WTC11 (cell line): ENCODE measurements around the gene SELENOF. TPM values are rescaled to one million over a fixed set of nuclear protein-coding genes. Genes with fewer than 3 reads are reported as not detected.

Experiments used
- ATAC-seq: fragments of 200-7000 bp; cut with Tn5 transposase; 2 replicates; pipeline ENCODE4 v1.10.0; 2021; ENCODE audit warnings: mild to moderate bottlenecking, moderate library complexity
- CTCF ChIA-PET: fragments of 300-600 bp; sonication (Branson Sonifier 250); formaldehyde crosslinking; loops from one replicate; lab custom pipeline; 2021; ENCODE audit warnings: antibody characterized with exemption; lab: Charles Lee
- POLR2A ChIA-PET: fragments of 350-600 bp; sonication (Branson Sonifier 250); formaldehyde crosslinking; loops from one replicate; lab custom pipeline; 2021; ENCODE audit warnings: antibody characterized with exemption; lab: Charles Lee
- DNase-seq: peaks from one replicate; pipeline ENCODE4 v3.0.0; 2021; ENCODE audit warnings: low spot score
- H3K27ac Mint-ChIP-seq: 2 replicates; pipeline ENCODE4 v1.8.0; 2021; ENCODE audit warnings: mixed read lengths
- H3K27me3 Mint-ChIP-seq: 2 replicates; pipeline ENCODE4 v1.8.0; 2021; ENCODE audit warnings: low read depth, mild to moderate bottlenecking, moderate library complexity, mixed read lengths
- H3K36me3 Mint-ChIP-seq: 2 replicates; pipeline ENCODE4 v1.8.0; 2021; ENCODE audit warnings: mixed read lengths
- H3K4me1 Mint-ChIP-seq: 2 replicates; pipeline ENCODE4 v1.8.0; 2022; ENCODE audit warnings: mixed read lengths
- H3K4me3 Mint-ChIP-seq: 2 replicates; pipeline ENCODE4 v1.8.0; 2021; ENCODE audit warnings: mild to moderate bottlenecking, moderate library complexity, mixed read lengths
- H3K9me3 Mint-ChIP-seq: 2 replicates; pipeline ENCODE4 v1.8.0; 2021; ENCODE audit warnings: mixed read lengths
- AR ChIP-seq: fragments of 250-450 bp; sonication (Bioruptor Pico); IDR thresholded peaks from 2 replicates; pipeline ENCODE4 v1.9.0; 2021; ENCODE audit warnings: mild to moderate bottlenecking
- CDX4 ChIP-seq: fragments of 250-450 bp; sonication (Bioruptor Pico); IDR thresholded peaks from 2 replicates; pipeline ENCODE4 v1.9.0; 2021; ENCODE audit warnings: moderate library complexity, mild to moderate bottlenecking, inconsistent platforms, borderline replicate concordance
- E2F4 ChIP-seq: sonication (generic); formaldehyde crosslinking; IDR thresholded peaks from 2 replicates; pipeline ENCODE4 v1.8.1; 2022; ENCODE audit warnings: low read depth, mild to moderate bottlenecking, moderate library complexity, missing genetic modification reagents, borderline replicate concordance
- E2F5 ChIP-seq: sonication (generic); formaldehyde crosslinking; IDR thresholded peaks from 2 replicates; pipeline ENCODE4 v1.8.1; 2022; ENCODE audit warnings: mild to moderate bottlenecking, moderate library complexity, missing genetic modification reagents
- ESRRA ChIP-seq: sonication (generic); formaldehyde crosslinking; IDR thresholded peaks from 2 replicates; pipeline ENCODE4 v1.8.1; 2022; ENCODE audit warnings: mild to moderate bottlenecking, missing genetic modification reagents, borderline replicate concordance
- GTF2I ChIP-seq: fragments of 250-450 bp; sonication (Bioruptor Pico); conservative IDR thresholded peaks from 2 replicates; pipeline ENCODE4 v1.4.0; 2021; ENCODE audit warnings: mild to moderate bottlenecking
- HMGA2 ChIP-seq: fragments of 250-450 bp; sonication (Bioruptor Pico); IDR thresholded peaks from 2 replicates; pipeline ENCODE4 v1.4.0; 2021; ENCODE audit warnings: mild to moderate bottlenecking, moderate library complexity
- HMGXB4 ChIP-seq: sonication (generic); formaldehyde crosslinking; IDR thresholded peaks from 2 replicates; pipeline ENCODE4 v1.8.1; 2023; ENCODE audit warnings: mild to moderate bottlenecking, moderate library complexity, missing genetic modification reagents
- MYBL2 ChIP-seq: sonication (generic); formaldehyde crosslinking; IDR thresholded peaks from 2 replicates; pipeline ENCODE4 v1.8.1; 2023; ENCODE audit warnings: mild to moderate bottlenecking, moderate library complexity, missing genetic modification reagents
- SMAD3 ChIP-seq: sonication (generic); formaldehyde crosslinking; IDR thresholded peaks from 2 replicates; pipeline ENCODE4 v1.8.0; 2022; ENCODE audit warnings: missing genetic modification reagents, mild to moderate bottlenecking, borderline replicate concordance
- SOX15 ChIP-seq: fragments of 250-450 bp; sonication (Bioruptor Pico); IDR thresholded peaks from 2 replicates; pipeline ENCODE4 v1.9.0; 2021; ENCODE audit warnings: mild to moderate bottlenecking
- SP1 ChIP-seq: sonication (generic); formaldehyde crosslinking; conservative IDR thresholded peaks from 2 replicates; pipeline ENCODE4 v1.8.1; 2022; ENCODE audit warnings: missing genetic modification reagents
- ZNF671 ChIP-seq: fragments of 250-450 bp; sonication (Bioruptor Pico); IDR thresholded peaks from 2 replicates; pipeline ENCODE4 v1.8.0; 2021; ENCODE audit warnings: mild to moderate bottlenecking
- total RNA-seq: library from RNA; stranded (reverse); gene quantifications from 3 replicates; pipeline ENCODE4 v1.2.3, GENCODE V29; 2021
- TF ChIP-seq, protein P1 (sequence below): sonication (generic); formaldehyde crosslinking; conservative IDR thresholded peaks from 2 replicates; pipeline ENCODE4 v1.8.1; 2023; ENCODE audit warnings: mild to moderate bottlenecking, low read depth, missing genetic modification reagents, moderate library complexity
- TF ChIP-seq, protein P2 (sequence below): sonication (generic); formaldehyde crosslinking; IDR thresholded peaks from 2 replicates; pipeline ENCODE4 v1.8.0; 2022; ENCODE audit warnings: mild to moderate bottlenecking, missing genetic modification reagents
- TF ChIP-seq, protein P3 (sequence below): sonication (generic); formaldehyde crosslinking; IDR thresholded peaks from 2 replicates; pipeline ENCODE4 v1.8.0; 2023; ENCODE audit warnings: missing genetic modification reagents
- TF ChIP-seq, protein P4 (sequence below): sonication (generic); formaldehyde crosslinking; IDR thresholded peaks from 2 replicates; pipeline ENCODE4 v1.8.0; 2023; ENCODE audit warnings: mild to moderate bottlenecking, missing genetic modification reagents
- TF ChIP-seq, protein P5 (sequence below): sonication (generic); formaldehyde crosslinking; IDR thresholded peaks from 2 replicates; pipeline ENCODE4 v1.8.1; 2023; ENCODE audit warnings: mild to moderate bottlenecking, missing genetic modification reagents, moderate library complexity

The SELENOF gene
- total RNA-seq, 1 experiment from 2014 or later: 156 TPM

- TF ChIP-seq AR (CRISPR knock-in tag) (no peak), GTF2I (CRISPR knock-in tag) (no peak), SP1 (CRISPR knock-in tag) (no peak), E2F4 (CRISPR knock-in tag) (no peak), MYBL2 (CRISPR knock-in tag) (no peak), SOX15 (no peak), CDX4 (CRISPR knock-in tag) (no peak), HMGA2 (CRISPR knock-in tag) (no peak), ZNF671 (CRISPR knock-in tag) (no peak)
- TF ChIP-seq, protein P1, sequence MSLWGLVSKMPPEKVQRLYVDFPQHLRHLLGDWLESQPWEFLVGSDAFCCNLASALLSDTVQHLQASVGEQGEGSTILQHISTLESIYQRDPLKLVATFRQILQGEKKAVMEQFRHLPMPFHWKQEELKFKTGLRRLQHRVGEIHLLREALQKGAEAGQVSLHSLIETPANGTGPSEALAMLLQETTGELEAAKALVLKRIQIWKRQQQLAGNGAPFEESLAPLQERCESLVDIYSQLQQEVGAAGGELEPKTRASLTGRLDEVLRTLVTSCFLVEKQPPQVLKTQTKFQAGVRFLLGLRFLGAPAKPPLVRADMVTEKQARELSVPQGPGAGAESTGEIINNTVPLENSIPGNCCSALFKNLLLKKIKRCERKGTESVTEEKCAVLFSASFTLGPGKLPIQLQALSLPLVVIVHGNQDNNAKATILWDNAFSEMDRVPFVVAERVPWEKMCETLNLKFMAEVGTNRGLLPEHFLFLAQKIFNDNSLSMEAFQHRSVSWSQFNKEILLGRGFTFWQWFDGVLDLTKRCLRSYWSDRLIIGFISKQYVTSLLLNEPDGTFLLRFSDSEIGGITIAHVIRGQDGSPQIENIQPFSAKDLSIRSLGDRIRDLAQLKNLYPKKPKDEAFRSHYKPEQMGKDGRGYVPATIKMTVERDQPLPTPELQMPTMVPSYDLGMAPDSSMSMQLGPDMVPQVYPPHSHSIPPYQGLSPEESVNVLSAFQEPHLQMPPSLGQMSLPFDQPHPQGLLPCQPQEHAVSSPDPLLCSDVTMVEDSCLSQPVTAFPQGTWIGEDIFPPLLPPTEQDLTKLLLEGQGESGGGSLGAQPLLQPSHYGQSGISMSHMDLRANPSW (CRISPR knock-in tag): no peak
- TF ChIP-seq, protein P2, sequence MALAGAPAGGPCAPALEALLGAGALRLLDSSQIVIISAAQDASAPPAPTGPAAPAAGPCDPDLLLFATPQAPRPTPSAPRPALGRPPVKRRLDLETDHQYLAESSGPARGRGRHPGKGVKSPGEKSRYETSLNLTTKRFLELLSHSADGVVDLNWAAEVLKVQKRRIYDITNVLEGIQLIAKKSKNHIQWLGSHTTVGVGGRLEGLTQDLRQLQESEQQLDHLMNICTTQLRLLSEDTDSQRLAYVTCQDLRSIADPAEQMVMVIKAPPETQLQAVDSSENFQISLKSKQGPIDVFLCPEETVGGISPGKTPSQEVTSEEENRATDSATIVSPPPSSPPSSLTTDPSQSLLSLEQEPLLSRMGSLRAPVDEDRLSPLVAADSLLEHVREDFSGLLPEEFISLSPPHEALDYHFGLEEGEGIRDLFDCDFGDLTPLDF (CRISPR knock-in tag): no peak
- TF ChIP-seq, all 79 proteins: peak for 0
These were observed 25.5 kb upstream of the SELENOF start (continued) for GRCh38 chr1:86939406-86939805.

GRCh38 chr1:86938855-86939254 lies 24.9 kb upstream of the SELENOF start:
- no peak for DNase-seq
- CTCF ChIA-PET: no interaction called here
- no peak for ATAC-seq
- no peaks in the 10 kb centered on the region for H3K9me3 Mint-ChIP-seq
- H3K4me1 Mint-ChIP-seq: peaks cover 41% of the 10 kb centered on the region
- no peaks in the 10 kb centered on the region for H3K27me3 Mint-ChIP-seq
- H3K4me3 Mint-ChIP-seq: peak overlapping the region; percentile 30
- no peak overlapping the region for H3K27ac Mint-ChIP-seq
- POLR2A ChIA-PET: no interaction called here
- no peaks in the 10 kb centered on the region for H3K36me3 Mint-ChIP-seq
- TF ChIP-seq ESRRA (no peak), HMGXB4 (no peak), CDX4 (CRISPR knock-in tag) (no peak), SMAD3 (CRISPR knock-in tag) (no peak), E2F5 (CRISPR knock-in tag) (no peak)
- TF ChIP-seq, protein P3, sequence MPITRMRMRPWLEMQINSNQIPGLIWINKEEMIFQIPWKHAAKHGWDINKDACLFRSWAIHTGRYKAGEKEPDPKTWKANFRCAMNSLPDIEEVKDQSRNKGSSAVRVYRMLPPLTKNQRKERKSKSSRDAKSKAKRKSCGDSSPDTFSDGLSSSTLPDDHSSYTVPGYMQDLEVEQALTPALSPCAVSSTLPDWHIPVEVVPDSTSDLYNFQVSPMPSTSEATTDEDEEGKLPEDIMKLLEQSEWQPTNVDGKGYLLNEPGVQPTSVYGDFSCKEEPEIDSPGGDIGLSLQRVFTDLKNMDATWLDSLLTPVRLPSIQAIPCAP (CRISPR knock-in tag): no peak
- TF ChIP-seq, protein P4, sequence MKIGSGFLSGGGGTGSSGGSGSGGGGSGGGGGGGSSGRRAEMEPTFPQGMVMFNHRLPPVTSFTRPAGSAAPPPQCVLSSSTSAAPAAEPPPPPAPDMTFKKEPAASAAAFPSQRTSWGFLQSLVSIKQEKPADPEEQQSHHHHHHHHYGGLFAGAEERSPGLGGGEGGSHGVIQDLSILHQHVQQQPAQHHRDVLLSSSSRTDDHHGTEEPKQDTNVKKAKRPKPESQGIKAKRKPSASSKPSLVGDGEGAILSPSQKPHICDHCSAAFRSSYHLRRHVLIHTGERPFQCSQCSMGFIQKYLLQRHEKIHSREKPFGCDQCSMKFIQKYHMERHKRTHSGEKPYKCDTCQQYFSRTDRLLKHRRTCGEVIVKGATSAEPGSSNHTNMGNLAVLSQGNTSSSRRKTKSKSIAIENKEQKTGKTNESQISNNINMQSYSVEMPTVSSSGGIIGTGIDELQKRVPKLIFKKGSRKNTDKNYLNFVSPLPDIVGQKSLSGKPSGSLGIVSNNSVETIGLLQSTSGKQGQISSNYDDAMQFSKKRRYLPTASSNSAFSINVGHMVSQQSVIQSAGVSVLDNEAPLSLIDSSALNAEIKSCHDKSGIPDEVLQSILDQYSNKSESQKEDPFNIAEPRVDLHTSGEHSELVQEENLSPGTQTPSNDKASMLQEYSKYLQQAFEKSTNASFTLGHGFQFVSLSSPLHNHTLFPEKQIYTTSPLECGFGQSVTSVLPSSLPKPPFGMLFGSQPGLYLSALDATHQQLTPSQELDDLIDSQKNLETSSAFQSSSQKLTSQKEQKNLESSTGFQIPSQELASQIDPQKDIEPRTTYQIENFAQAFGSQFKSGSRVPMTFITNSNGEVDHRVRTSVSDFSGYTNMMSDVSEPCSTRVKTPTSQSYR (CRISPR knock-in tag): no peak
- TF ChIP-seq, protein P5, sequence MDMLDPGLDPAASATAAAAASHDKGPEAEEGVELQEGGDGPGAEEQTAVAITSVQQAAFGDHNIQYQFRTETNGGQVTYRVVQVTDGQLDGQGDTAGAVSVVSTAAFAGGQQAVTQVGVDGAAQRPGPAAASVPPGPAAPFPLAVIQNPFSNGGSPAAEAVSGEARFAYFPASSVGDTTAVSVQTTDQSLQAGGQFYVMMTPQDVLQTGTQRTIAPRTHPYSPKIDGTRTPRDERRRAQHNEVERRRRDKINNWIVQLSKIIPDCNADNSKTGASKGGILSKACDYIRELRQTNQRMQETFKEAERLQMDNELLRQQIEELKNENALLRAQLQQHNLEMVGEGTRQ (CRISPR knock-in tag): no peak
